Mesenteric fat pad (tissue), 1 donor: ENCODE results near the gene MAP6. TPM values are rescaled to one million over a fixed set of nuclear protein-coding genes. Genes with fewer than 3 reads are reported as not detected.

Experiments used
- DNase-seq: peaks from one replicate; pipeline ENCODE4 v3.0.0-alpha.2; 2020; ENCODE audit warnings: low spot score
- total RNA-seq: library from RNA; stranded (reverse); fragmentation: NEBNext Ultra II Directional; extraction: Animal tissue kit (Norgen Biotek cat#: 25700); gene quantifications from one replicate; pipeline ENCODE4 v1.2.1, GENCODE V29; 2021
- donor health status: DM: yes; HTN: yes; CAD: no.

Gene MAP6
- total RNA-seq, 1 donor from 2014 or later = 4.8 TPM

DNA sequence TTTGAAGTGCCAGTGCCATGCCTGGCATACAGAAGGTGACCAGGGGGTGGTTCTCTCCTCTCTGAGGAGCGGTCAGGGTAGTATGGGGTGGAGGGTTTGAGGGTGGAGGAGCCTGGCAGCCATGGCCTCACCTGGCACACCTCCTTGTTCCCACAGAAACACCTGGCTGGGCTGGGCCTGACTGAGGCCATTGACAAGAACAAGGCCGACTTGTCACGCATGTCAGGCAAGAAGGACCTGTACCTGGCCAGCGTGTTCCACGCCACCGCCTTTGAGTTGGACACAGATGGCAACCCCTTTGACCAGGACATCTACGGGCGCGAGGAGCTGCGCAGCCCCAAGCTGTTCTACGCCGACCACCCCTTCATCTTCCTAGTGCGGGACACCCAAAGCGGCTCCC, 97.2 kb downstream of the MAP6 start:
- DNase-seq = no peak

DNA sequence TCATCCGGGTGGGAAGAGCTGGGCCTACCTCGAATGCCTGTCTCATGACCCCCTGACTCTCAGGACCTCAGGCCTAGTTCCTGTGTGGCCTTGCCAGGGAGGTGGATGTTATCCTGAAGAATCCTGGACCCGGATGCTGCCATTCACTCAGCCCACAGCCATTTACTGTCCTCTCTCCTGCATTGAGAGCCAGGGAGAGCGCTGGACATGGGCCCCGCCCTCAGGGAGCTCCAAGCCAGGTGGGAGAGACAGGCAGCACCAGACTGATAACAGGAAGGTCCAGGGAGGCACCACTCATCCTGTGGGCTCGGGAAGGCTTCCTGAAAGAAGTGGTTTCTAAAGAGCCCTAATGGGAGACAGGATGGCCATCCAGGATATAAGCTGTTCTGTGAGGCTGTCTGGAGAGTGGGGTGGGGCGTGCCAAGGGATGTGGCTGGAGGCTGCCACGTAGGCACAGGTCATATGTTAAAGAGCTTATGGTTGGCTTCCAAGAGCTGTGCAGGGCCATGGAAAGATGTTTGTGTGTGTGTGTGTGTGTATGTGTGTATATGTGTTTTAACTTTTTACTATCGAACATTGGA, 98.2 kb downstream of the MAP6 start:
- DNase-seq = no peak

DNA sequence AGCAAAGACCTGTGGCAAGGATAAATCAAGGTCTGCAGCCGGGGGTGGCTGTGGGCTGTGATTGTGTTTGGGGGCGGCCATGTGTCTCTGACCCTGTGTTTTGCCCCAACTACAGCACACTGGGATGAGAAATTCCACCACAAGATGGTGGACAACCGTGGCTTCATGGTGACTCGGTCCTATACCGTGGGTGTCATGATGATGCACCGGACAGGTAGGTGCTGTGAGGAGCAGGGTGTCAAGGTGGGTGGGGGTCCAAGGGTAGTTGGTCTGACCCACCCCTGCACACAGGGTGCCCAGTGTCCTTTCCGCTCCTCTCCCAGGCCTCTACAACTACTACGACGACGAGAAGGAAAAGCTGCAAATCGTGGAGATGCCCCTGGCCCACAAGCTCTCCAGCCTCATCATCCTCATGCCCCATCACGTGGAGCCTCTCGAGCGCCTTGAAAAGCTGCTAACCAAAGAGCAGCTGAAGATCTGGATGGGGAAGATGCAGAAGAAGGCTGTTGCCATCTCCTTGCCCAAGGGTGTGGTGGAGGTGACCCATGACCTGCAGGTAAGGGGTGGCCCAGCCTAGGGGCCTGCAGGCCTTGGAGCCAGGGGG, 100.1 kb downstream of the MAP6 start:
- DNase-seq = no peak

DNA sequence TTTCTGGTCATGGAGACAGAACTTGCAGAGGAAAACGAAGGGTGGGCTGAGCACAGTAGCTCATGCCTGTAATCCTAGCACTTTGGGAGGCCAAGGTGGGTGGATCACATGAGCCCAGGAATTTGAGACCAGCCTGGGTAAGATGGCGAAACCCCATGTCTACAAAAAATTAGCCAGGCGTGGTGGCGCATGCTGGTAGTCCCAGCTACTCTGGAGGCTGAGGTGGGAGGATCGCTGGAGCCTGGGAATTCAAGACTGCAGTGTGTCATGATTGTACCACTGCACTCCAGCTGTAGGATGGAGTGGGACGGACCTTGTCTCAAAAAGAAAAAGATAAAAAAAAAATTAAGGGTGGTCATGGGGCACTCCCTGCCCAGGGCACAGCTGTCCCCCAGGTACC, 100.9 kb downstream of the MAP6 start:
- no peak for DNase-seq

DNA sequence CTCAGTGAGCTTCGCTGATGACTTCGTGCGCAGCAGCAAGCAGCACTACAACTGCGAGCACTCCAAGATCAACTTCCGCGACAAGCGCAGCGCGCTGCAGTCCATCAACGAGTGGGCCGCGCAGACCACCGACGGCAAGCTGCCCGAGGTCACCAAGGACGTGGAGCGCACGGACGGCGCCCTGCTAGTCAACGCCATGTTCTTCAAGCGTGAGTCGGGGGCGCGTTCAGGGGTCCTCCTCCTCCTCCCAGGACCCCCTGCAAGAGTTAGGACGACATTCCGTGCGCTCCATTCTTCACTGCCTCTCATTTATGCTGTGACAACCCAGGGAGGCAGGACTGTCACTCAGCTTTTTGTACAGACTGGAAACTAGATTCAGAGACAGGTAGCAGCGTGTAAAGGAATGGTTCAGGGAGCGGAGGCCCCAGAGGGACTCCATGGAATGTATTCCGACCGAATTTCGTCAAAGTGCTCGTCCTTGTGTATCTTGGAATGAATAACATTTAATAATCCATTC, 102.0 kb downstream of the MAP6 start:
- DNase-seq = no peak

DNA sequence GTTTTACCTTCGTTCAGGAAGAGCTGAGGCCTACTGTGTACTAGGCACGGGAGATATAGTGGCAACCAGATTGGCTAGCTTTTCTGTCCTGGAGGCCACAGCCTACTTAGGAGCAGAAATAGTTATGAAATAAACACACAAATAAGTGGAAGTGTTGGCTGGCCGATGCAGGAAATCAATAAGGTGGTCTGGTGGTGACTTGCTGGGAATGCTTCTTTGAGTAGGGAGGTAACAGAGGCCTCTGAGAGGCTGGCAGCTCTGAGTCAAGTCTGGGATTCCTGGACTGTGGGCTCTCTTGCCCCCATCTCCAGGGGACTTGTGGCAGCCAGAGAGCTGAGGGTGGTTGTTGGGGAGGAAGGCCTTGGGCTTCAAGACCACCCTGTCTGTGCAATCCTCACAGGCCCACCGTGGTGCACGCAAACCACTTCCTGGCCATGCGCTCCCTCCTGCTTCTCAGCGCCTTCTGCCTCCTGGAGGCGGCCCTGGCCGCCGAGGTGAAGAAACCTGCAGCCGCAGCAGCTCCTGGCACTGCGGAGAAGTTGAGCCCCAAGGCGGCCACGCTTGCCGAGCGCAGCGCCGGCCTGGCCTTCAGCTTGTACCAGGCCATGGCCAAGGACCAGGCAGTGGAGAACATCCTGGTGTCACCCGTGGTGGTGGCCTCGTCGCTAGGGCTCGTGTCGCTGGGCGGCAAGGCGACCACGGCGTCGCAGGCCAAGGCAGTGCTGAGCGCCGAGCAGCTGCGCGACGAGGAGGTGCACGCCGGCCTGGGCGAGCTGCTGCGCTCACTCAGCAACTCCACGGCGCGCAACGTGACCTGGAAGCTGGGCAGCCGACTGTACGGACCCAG, 102.7 kb downstream of the MAP6 start:
- no peak for DNase-seq

DNA sequence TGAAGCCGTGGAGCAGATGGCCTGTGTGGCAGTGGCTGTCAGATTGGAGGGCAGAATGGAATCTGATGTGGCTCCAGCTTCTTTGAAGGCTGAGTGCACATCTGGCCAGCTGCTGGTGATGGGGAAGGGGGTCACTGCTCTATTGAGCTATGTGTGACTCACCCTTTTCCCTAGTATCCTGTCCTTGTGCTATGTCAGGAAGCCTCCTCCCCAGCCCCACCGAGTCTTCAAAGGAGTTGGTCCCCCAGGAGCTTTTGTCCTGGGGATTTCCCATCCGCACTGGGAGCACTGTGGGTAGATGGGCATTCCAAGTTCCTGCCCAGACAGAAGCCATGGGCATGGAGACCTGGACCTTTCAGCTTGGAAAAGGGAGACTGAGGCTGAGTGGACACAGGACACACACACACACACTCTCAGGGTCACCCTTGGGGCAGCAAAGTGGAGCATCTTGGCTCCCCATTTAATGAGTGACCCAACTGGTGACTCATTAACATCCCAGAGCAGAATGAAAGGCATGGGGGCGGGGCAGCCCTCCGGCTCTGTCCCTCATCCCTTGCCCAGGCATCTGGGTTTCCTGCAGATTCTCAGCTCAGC, 103.5 kb downstream of the MAP6 start:
- no peak for DNase-seq

DNA sequence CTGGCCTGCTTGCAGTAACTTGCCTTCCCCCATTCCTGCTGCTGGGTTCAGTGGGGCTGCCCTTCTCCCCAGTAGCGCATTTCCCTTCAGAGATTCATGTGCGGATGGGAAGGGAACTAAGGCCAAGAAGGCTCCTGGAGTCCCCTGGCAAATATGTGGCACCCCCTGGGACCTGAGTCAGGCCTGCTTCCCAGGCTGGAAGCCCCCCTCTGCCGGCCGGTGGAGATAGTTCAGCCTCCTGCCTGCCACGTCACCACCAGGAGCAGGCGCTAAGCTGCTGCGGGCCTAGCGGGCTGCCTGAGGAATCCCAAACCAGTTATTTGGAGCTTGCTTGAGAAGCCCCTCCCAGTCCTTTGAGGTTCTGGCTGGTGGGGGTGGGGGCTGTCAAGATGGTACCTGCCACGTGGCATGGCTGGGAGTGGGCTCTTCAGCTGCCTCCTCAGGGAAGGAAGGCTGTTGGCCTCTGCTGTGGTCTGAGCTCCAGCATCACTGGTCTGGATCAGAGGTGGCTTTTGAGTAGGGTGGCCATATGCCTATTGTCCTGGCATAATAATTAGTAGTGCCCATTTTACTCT, 104.8 kb downstream of the MAP6 start:
- DNase-seq = no peak

DNA sequence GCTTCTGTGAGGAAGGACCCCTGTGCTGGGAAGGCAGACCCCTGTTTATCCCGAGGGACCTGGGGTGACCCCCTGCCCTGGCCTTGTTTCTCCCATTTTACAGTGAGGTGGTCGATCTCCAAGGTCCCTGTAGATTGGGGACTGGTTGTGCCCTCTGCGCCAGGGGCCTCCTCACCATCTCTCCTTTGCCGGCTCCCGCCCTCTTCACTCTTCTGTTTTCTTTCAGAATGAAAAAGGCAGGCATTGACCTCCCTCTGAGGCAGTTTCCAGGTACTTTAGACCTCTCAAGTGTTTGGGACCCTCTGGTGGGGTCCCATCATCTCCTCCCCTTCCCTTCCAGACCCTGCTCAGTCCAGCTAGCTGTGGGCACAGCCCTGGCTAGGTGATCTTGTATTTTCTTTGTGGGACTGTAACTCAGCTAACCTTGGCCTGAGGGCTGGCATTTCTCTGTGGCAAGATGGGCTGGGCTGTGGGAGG, 105.3 kb downstream of the MAP6 start:
- DNase-seq = no peak

DNA sequence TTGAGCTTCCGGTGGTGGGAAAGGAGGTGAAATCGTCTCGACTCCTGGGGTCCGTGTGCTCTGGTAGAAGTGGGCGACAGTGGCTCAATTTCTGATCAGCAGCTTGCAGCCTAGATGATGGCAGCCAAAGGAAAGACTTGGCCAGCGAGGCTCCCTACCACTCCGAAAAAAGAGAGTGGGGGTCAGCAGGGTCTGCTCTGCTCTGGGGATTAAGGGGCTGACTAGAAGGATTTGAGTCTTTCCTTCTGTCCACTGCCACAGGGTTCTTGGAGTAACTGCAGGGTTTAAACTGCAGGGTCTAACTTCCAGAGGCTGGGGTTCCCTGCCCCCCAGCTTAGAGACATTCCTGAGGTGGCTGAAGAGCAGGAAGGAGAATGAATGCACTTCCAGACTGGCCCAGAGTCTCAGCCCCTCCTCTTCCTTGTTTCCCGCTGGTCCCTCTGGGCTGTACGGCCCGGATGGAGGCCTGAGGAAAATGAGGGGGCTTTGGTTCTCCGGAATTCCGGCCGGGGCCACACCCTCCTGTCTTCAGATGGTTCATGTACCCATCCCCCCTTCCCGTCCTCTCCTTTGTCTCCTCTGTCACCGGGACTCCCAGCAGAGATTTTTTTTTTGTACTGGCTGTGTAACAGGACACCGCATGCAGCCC, 105.9 kb downstream of the MAP6 start:
- no peak for DNase-seq

DNA sequence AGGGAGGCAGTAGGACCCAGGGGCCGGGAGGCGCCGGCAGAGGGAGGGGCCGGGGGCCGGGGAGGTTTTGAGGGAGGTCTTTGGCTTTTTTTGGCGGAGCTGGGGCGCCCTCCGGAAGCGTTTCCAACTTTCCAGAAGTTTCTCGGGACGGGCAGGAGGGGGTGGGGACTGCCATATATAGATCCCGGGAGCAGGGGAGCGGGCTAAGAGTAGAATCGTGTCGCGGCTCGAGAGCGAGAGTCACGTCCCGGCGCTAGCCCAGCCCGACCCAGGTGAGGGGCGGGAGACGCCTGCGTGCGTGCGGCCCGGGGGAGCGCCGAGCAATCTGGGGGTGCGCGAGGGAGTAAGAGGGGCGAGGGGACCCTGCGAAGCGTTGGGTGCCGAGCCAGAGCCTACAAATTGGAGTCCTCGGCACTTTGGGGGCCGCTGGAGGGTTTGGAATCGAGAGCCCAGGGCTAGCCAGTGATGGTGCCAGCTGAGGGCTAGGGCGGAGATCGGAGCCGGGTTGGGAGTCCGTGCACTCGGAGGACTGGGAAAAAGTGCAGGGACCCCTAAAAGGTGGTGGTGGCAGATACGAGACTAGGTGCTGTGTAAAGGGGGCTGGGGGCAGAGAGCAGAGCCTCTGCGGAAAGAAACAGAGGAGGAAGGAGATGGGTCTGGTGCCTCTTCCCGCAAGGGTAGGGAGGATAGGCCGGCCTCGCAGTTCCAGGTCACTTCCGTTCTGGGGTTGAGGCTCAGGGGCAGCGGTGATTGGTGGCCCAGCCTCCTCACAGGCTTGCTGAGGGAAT, 106.6 kb downstream of the MAP6 start, which contains the start of gene SERPINH1:
Gene SERPINH1 (plus strand): TSS at position 206 of the 788 bp plus-strand sequence. CDS start 4,097 bp downstream, outside the sequence.
- no peak for DNase-seq

DNA sequence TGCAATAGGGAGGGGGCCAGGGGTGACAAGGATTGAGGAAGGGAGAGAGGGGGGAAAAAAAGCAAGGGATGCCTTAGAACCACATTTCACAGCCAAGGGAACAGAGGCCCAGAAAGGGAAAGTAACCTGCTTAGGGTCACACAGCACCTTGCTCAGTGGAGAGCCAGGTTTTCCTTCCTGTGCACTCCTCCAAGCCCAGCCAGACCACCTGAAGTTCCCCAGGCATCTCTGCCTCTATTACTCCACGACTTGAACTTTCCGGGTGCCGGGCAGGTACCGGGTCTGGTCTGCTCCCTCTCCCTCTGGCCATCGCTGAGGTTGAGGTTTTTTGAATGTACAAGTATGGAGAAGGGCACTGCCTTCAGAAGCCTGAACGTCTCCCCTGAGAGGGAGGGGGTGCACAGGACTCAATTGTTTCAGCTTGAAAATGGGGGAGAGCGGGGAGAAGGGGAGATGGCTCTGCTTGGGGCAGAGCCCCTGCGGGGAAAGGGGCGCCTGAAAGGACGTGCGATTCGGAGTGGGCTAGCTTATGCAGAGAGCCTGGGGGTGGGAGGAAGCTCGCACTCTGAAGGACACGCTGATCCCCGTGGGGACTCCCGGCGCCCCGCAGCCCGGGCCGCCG, 107.3 kb downstream of the MAP6 start:
- DNase-seq = no peak

DNA sequence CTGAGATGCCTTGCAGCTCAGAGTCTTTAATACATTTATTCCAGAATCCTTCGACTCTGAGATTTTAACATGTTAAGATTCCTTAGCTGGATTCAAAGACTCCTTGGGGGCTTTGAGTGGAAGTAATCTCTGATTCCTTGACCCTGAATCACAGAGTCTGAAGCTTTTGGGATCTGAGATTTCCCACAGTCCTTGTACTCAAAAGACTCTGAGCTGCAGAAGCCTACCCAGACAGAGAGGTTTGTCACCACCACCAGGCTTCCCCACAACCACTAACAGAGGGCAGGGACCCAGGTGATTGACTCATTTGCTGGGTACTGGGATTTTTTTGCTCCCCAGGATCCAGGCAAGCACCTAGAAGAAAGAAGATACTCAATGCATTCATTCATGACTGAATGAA, 108.2 kb downstream of the MAP6 start:
- DNase-seq = no peak

DNA sequence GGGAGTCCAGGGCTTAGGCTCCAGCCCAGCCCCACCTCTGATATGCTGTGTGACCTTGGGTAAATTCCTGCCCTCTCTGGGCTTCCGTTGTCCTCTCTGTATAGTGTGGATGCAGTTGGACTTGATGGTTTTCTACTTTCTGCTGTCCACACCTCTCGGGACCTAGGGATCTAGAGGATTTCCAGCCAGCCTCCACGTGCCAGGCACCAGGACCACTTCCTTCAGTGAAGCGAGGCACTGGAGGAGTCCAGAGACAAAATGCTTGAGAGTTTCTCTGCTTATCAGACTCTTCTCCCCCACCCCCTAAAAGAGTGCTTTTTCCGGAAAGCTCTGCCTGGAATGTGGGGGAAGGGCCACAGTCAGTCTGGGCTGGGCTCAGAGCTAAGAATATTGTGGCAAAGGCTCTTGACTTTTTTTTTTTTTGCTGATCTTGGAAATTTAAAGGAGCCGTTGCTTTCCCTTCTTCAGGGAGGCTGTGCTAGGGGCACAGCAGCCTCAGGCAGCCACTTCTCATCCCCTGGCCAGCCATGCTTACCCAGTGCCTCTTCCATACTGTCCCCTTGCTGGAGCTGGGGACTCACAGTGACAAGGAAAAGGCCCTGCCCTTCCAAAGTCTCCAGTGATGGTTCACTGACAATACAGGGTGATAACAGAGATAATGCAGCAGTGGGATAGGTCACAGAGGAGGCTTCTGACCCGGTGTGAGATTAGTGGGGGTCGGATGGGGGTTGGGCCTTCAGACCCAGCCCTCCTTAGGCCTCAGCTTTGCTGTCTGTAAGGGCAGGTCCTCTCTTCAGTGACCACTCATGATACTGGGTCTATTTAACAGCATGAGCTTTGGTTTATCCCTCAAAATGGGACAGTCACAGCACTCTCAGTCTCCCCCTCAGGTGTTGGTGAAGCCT, 109.6 kb downstream of the MAP6 start:
- no peak for DNase-seq

DNA sequence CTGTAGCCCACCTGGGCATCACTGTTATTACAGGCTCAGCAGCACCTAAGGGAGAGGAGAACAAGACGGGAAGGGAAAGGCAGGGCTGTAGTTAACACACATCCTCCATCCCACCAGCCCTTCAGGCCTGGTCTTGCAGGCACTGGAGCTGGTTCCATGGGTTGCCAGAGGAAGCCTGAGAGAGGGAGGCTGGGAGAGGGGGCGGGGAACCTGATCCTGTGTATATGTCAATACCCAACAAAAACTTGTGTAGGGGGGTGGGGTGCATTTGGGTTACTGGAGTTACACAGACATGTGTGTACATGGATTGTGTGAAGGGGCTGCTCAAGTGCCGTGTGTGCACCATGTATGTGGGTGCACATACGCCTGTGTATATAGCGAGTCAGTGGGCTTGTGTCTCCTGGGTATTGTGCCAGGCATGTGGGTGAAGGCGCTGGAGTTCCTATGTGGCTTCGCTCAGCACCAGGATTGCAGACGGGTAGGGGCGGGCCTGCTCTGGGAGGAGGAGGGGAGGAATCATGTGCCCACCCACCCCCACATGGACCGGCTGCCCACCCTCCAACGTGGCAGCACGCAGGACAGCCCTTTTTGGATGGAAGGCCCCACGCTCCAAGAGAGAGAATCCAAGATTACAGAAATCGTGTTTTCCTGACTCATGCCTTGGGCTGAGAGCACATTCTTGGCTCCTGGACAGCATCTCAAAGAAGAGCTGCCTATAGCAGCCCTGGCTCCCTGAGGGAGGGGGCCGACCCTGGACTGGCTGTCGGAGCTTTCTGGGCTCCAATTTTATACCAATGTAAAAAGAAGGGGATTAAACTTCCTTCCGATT, 111.0 kb downstream of the MAP6 start:
- DNase-seq = no peak

DNA sequence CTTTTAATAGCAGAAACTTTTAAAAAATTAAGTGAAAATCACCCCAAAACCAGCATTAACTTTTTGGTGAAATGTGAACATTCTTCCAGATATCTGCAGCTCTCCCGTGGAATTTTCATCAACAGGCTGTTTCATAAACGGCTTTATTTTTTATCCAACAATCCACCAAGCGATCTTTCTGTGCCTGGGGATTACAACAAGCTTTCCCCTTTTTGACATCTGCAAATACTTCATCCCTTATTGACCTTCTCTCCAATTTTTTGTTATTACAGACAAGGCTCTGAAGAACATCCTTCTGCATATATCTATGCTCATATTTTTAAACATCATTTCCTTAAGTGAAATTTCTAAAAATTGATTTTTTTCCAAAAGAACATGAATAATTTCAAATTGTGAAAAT, 112.6 kb downstream of the MAP6 start:
- no peak for DNase-seq

DNA sequence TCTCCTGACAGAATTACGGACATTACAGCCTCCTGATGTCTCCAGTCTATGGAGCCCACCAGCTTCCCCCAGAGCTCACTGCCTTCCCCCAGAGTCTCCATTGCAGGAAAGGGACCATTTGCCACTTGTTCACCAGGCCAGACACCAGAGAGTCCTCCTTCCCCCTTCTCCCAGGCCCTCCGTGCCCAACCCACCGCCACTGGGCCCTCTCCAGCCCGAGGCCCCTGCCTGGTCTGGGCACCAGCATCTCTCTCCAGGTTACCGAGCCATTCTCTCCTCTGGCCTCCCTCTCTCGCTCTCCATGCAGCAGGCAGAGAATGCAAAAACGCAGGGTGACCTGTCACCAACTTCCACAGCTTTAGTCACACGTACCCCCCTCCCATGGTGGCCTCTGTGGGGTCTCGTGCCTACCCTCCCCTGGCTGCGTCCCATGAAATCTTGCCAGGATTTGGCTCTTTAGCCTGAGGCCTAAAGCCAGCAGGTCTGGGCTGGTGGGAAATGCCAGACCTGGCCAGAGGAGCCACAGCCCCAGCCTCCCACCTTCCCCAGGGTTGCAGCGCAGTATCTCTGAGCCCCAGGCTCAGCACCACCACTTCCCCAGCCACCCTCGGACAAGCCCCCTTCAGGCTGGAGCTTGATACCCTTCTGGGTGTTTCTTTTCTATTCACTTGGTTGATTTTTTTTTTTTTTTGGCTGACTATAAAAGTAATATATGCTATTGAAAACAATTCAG, 113.6 kb downstream of the MAP6 start:
- DNase-seq = no peak
